IMR-90 (cell line): ENCODE measurements around the gene DRD2.
"Not testable (repeated sequence)": the region's sequence is repeated elsewhere in the genome, so short reads cannot be mapped to it uniquely, and the experiment has no call there.

Source experiments
- CEBPB ChIP-seq: IDR thresholded peaks from 2 replicates; pipeline ENCODE4 v1.6.1; 2012; ENCODE audit warnings: low read depth, low read length, improper control_type of control experiment
- CHD1 ChIP-seq: IDR thresholded peaks from 2 replicates; pipeline ENCODE4 v1.6.1; 2012; ENCODE audit warnings: low read depth, low read length, improper control_type of control experiment
- POLR2A ChIP-seq: IDR thresholded peaks from 2 replicates; pipeline ENCODE4 v1.6.1; 2012; ENCODE audit warnings: mild to moderate bottlenecking, low read depth, low read length
- RCOR1 ChIP-seq: IDR thresholded peaks from 2 replicates; pipeline ENCODE4 v1.6.1; 2012; ENCODE audit warnings: mild to moderate bottlenecking, low read length, improper control_type of control experiment; ENCODE audit not compliant: insufficient replicate concordance
- TF ChIP-seq, protein P1 (sequence below): conservative IDR thresholded peaks from 2 replicates; pipeline ENCODE4 v1.5.1; 2012; ENCODE audit warnings: mild to moderate bottlenecking, low read depth, low read length, improper control_type of control experiment

DNA sequence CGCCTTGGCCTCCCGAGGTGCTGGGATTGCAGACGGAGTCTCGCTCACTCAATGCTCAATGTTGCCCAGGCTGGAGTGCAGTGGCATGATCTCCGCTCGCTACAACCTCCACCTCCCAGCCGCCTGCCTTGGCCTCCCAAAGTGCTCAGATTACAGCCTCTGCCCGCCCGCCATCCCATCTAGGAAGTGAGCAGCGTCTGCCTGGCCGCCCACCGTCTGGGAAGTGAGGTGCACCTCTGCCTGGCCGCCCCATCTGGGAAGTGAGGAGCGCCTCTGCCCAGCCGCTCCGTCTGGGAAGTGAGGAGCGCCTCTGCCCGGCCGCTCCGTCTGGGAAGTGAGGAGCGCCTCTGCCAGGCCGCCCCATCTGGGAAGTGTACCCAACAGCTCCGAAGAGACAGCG, 48.7 kb upstream of the DRD2 start:
- not testable (repeated sequence) for TF ChIP-seq CEBPB, POLR2A, RCOR1, CHD1
- TF ChIP-seq, protein P1, sequence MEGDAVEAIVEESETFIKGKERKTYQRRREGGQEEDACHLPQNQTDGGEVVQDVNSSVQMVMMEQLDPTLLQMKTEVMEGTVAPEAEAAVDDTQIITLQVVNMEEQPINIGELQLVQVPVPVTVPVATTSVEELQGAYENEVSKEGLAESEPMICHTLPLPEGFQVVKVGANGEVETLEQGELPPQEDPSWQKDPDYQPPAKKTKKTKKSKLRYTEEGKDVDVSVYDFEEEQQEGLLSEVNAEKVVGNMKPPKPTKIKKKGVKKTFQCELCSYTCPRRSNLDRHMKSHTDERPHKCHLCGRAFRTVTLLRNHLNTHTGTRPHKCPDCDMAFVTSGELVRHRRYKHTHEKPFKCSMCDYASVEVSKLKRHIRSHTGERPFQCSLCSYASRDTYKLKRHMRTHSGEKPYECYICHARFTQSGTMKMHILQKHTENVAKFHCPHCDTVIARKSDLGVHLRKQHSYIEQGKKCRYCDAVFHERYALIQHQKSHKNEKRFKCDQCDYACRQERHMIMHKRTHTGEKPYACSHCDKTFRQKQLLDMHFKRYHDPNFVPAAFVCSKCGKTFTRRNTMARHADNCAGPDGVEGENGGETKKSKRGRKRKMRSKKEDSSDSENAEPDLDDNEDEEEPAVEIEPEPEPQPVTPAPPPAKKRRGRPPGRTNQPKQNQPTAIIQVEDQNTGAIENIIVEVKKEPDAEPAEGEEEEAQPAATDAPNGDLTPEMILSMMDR, result not testable (repeated sequence)
